Measurements from ENCODE around the gene CILP2.

GRCh38 chr19:19558636-19559035, 20.6 kb downstream of the CILP2 start:
- TF ChIP-seq, protein P1, sequence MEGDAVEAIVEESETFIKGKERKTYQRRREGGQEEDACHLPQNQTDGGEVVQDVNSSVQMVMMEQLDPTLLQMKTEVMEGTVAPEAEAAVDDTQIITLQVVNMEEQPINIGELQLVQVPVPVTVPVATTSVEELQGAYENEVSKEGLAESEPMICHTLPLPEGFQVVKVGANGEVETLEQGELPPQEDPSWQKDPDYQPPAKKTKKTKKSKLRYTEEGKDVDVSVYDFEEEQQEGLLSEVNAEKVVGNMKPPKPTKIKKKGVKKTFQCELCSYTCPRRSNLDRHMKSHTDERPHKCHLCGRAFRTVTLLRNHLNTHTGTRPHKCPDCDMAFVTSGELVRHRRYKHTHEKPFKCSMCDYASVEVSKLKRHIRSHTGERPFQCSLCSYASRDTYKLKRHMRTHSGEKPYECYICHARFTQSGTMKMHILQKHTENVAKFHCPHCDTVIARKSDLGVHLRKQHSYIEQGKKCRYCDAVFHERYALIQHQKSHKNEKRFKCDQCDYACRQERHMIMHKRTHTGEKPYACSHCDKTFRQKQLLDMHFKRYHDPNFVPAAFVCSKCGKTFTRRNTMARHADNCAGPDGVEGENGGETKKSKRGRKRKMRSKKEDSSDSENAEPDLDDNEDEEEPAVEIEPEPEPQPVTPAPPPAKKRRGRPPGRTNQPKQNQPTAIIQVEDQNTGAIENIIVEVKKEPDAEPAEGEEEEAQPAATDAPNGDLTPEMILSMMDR (IDR thresholded peaks at IDR 0.05; ENCODE audit: borderline replicate concordance, extremely low read depth, low read length, poor library complexity, severe bottlenecking): no peak
- no peak for TF ChIP-seq EZH2 (IDR thresholded peaks at IDR 0.05; ENCODE audit: borderline replicate concordance, low read depth, low read length, severe bottlenecking)

Data from DND-41 (cell line).